Calu3 (cell line): Measurements from ENCODE around the gene ADGRL2. TPM values are rescaled to one million over a fixed set of nuclear protein-coding genes. Genes with fewer than 3 reads are reported as not detected.
"Not testable (repeated sequence)": the region's sequence is repeated elsewhere in the genome, so short reads cannot be mapped to it uniquely, and the experiment has no call there.

ENCODE experiments used
- BruUV-seq: library from RNA; stranded (reverse); fragments of 400-500 nt; replicated peaks from 2 replicates; lab custom pipeline; 2021; lab: Mats Ljungman, UMichigan
- CTCF ChIA-PET: fragments of 300-600 bp; sonication (Branson Sonifier 250); formaldehyde crosslinking; loops from one replicate; lab custom pipeline; 2022; ENCODE audit warnings: antibody characterized with exemption; lab: Charles Lee
- DNase-seq: peaks from one replicate; pipeline ENCODE4 v3.0.0; 2022
- H3K27ac Mint-ChIP-seq: one replicate; pipeline ENCODE4 v1.8.0; 2022; ENCODE audit warnings: mixed read lengths; ENCODE audit not compliant: unreplicated experiment
- H3K27me3 Mint-ChIP-seq: one replicate; pipeline ENCODE4 v1.8.0; 2022; ENCODE audit warnings: mixed read lengths; ENCODE audit not compliant: unreplicated experiment
- H3K36me3 Mint-ChIP-seq: one replicate; pipeline ENCODE4 v1.8.0; 2022; ENCODE audit warnings: mild to moderate bottlenecking, moderate library complexity, mixed read lengths; ENCODE audit not compliant: insufficient read depth, unreplicated experiment
- H3K4me1 Mint-ChIP-seq: one replicate; pipeline ENCODE4 v1.8.0; 2022; ENCODE audit warnings: mild to moderate bottlenecking, low read depth, mixed read lengths; ENCODE audit not compliant: unreplicated experiment
- H3K4me3 Mint-ChIP-seq: one replicate; pipeline ENCODE4 v1.8.0; 2022; ENCODE audit warnings: mild to moderate bottlenecking, low read depth, moderate library complexity, mixed read lengths; ENCODE audit not compliant: unreplicated experiment
- H3K9me3 Mint-ChIP-seq: one replicate; pipeline ENCODE4 v1.8.0; 2022; ENCODE audit warnings: low read depth, mixed read lengths; ENCODE audit not compliant: unreplicated experiment
- CTCF ChIP-seq: fragments of 200-600 bp; IDR thresholded peaks from one replicate; pipeline ENCODE4 v1.8.0; 2022; ENCODE audit warnings: antibody characterized with exemption; ENCODE audit not compliant: unreplicated experiment
- intact Hi-C: fragments of 100-400 bp; cut with micrococcal nuclease; formaldehyde crosslinking; loops from one replicate; pipeline ENCODE4 v1.10.0; 2022; ENCODE audit not compliant: unreplicated experiment
- total RNA-seq: library from RNA; stranded (reverse); gene quantifications from 2 replicates; pipeline ENCODE4 v1.2.3, GENCODE V29; 2022

ADGRL2 gene
- total RNA-seq, 1 experiment from 2014 or later = 72.3 TPM

DNA sequence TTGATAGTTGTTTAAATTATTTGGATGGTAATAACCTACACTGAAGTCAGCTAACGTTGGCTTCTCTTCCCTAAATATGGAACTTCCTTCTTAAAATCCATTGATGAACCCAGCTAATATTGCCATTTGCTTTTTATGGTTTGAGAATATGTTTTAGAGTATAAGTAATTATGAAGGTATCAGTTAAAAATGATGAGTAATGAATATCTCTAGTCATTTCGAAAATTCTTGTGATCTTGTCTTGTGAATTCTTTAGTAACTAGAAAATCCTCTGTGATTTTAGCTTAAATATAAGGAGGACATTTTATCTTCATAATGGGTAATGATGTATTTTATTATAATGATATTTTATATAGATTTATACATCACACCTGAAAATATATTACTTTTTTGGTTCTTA is 50.5 kb downstream of the ADGRL2 start:
- Mint-ChIP-seq H3K4me3 (no peak overlapping the region), H3K9me3 (no peaks in the 10 kb centered on the region), H3K4me1 (peaks cover 20% of the 10 kb centered on the region), H3K36me3 (no peaks in the 10 kb centered on the region), H3K27me3 (no peaks in the 10 kb centered on the region), H3K27ac (no peak overlapping the region)
- no peak for TF ChIP-seq CTCF
- CTCF ChIA-PET = interaction anchor here (1.4 kb wide), 1 partner anchor 26 kb away, joined by 3 read pairs; no protein-coding TSS in a partner anchor
- no peak for DNase-seq
- intact Hi-C loops = no loop called here
- no TSS peak for BruUV-seq

- Mint-ChIP-seq H3K4me1 (peaks cover 9% of the 10 kb centered on the region), H3K36me3 (no peaks in the 10 kb centered on the region), H3K9me3 (no peaks in the 10 kb centered on the region), H3K27me3 (no peaks in the 10 kb centered on the region), H3K27ac (no peak overlapping the region), H3K4me3 (no peak overlapping the region)
- intact Hi-C loops = no loop called here
- no peak for DNase-seq
- BruUV-seq = no TSS peak
- TF ChIP-seq CTCF = no peak
- CTCF ChIA-PET = no interaction called here
Measured at GRCh38 chr1:81852961-81853360, 52.2 kb downstream of the ADGRL2 start.

DNA sequence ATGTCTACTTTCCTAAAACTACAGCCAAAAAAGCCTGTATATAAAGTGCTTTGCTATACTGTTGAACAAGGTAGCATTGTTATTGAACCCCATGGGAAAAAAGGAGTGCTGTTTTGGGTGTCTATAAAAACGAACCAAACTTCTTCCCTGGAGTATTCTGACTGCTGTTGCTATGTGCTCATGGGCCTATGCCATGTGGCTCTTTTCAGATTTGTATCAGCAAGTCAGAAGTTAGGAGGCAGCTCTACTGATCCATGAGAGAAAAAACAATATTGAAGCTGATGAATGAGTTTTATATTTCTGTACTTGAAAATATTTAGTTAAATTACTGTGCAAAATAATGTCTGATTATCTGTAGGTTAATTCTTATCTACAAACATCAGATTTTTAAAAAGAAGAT is 66.5 kb downstream of the ADGRL2 start:
- no peak overlapping the region for H3K4me3 Mint-ChIP-seq
- no peaks in the 10 kb centered on the region for H3K36me3 Mint-ChIP-seq
- CTCF ChIA-PET = no interaction called here
- H3K27ac Mint-ChIP-seq = no peak overlapping the region
- no peaks in the 10 kb centered on the region for H3K4me1 Mint-ChIP-seq
- no peaks in the 10 kb centered on the region for H3K9me3 Mint-ChIP-seq
- H3K27me3 Mint-ChIP-seq = no peaks in the 10 kb centered on the region
- BruUV-seq = no TSS peak
- intact Hi-C loops = no loop called here
- no peak for DNase-seq
- TF ChIP-seq CTCF = no peak

- no peak for TF ChIP-seq CTCF
- Mint-ChIP-seq H3K4me1 (peaks cover 3% of the 10 kb centered on the region), H3K4me3 (no peak overlapping the region), H3K27ac (no peak overlapping the region), H3K9me3 (no peaks in the 10 kb centered on the region), H3K36me3 (no peaks in the 10 kb centered on the region), H3K27me3 (no peaks in the 10 kb centered on the region)
- BruUV-seq = no TSS peak
- no peak for DNase-seq
- intact Hi-C loops = no loop called here
- CTCF ChIA-PET = no interaction called here
Measured at GRCh38 chr1:81869307-81869706, 68.6 kb downstream of the ADGRL2 start.

GRCh38 chr1:81871091-81871490 is 70.4 kb downstream of the ADGRL2 start:
- H3K36me3 Mint-ChIP-seq, DNase-seq, H3K9me3 Mint-ChIP-seq, intact Hi-C loops, H3K27ac Mint-ChIP-seq, H3K27me3 Mint-ChIP-seq, H3K4me3 Mint-ChIP-seq, CTCF ChIA-PET, BruUV-seq: not testable (repeated sequence)
- H3K4me1 Mint-ChIP-seq = peaks cover 19% of the 10 kb centered on the region
